GM12864 (cell line): Measurements from ENCODE around the gene ACSM3.

Source experiments
- DNase-seq: peaks from one replicate; pipeline ENCODE4 v3.0.0-alpha.2; 2011; ENCODE audit warnings: low read depth
- H3K4me3 ChIP-seq: 2 replicates; pipeline ENCODE4 v1.5.1; 2011; ENCODE audit warnings: mild to moderate bottlenecking, low read depth, low read length, control low read depth
- TF ChIP-seq, protein P1 (sequence below): IDR thresholded peaks from 2 replicates; pipeline ENCODE4 v1.5.1; 2011; ENCODE audit warnings: low read depth, mild to moderate bottlenecking, moderate library complexity, low read length, control low read depth, inconsistent platforms; ENCODE audit errors: missing control alignments

The ACSM3 gene

GRCh38 chr16:20768121-20768520 is 4.3 kb downstream of the ACSM3 start:
- H3K4me3 ChIP-seq, result no peak overlapping the region
- TF ChIP-seq, protein P1, sequence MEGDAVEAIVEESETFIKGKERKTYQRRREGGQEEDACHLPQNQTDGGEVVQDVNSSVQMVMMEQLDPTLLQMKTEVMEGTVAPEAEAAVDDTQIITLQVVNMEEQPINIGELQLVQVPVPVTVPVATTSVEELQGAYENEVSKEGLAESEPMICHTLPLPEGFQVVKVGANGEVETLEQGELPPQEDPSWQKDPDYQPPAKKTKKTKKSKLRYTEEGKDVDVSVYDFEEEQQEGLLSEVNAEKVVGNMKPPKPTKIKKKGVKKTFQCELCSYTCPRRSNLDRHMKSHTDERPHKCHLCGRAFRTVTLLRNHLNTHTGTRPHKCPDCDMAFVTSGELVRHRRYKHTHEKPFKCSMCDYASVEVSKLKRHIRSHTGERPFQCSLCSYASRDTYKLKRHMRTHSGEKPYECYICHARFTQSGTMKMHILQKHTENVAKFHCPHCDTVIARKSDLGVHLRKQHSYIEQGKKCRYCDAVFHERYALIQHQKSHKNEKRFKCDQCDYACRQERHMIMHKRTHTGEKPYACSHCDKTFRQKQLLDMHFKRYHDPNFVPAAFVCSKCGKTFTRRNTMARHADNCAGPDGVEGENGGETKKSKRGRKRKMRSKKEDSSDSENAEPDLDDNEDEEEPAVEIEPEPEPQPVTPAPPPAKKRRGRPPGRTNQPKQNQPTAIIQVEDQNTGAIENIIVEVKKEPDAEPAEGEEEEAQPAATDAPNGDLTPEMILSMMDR, result no peak
- no peak for DNase-seq

- TF ChIP-seq, protein P1, result no peak
- no peak for DNase-seq
- H3K4me3 ChIP-seq, result no peak overlapping the region
These were observed 5.0 kb downstream of the ACSM3 start for GRCh38 chr16:20768818-20769217.

DNA sequence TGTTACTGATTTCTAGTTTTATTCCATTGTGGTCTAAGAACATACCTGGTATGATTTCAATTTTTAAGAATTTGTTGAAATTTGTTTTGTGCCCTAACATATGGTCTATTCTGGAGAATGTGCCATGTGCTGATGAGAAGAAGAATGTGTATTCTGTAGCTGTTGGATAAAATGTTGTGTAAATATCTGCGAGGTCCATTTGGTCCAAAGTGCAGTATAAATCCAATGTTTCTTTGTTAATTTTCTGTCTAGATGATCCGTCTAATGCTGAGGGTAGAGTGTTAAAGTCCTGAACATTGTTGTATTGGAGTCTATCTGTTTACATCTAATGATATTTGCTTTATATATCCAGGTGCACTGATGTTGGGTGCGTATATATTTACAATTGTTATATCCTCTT is 9.9 kb downstream of the ACSM3 start:
- no peak for DNase-seq
- TF ChIP-seq, protein P1, result no peak
- no peak overlapping the region for H3K4me3 ChIP-seq

DNA sequence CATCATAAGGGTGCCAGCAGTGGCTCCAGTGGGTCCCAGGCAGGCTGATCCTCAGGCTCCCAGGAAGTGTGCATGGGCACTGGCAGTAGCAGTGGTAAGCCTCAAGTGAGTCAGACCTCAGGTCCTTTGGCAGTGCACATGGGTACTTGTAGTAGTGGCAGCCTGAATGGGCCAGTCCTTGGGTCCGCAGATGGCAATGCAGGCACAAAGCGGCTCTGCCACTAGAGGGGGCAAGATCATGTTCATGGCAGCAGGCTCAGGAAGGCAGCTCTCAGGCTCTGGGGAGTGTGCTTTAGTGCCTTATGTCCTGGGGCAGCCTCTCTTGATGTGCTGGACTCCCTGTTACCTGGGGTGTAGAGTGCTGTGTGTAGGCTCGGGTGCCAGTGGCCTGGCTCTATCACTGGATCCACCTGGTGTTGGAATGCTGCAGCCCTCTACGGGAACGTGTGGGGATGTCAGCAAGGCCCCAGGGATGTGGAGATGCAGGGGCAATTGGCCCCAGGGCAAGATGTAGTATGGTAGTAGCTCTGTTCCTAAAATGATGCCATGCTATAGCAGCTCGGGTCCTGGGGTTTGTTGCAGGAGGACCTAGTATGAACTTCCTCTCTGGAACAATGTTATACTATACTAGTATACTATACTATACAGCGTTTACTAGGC is 11.0 kb downstream of the ACSM3 start:
- no peak overlapping the region for H3K4me3 ChIP-seq
- TF ChIP-seq, protein P1, result peak; percentile 99
- peak; percentile 18 for DNase-seq

GRCh38 chr16:20781697-20782096 is 17.9 kb downstream of the ACSM3 start:
- TF ChIP-seq, protein P1, result no peak
- DNase-seq, result no peak
- H3K4me3 ChIP-seq, result no peak overlapping the region

DNA sequence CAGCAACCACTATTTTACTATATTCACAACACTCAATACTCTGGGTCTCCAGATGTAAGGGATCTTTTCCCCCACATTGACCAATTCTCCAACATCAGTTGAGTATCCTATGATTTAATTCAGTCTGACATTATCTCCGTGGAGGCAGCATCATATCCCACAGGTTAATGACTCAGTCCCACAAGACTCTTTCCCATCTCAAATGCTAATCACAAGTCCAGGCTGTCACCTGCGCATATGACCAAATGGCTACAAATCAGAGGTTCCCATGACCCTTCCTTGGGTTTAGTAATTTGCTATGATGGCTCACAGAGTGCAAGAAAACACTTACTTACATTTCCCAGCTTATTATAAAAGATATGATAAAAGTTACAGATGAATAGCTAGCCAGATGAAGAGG is 18.7 kb downstream of the ACSM3 start:
- TF ChIP-seq, protein P1, result no peak
- no peak for DNase-seq

DNA sequence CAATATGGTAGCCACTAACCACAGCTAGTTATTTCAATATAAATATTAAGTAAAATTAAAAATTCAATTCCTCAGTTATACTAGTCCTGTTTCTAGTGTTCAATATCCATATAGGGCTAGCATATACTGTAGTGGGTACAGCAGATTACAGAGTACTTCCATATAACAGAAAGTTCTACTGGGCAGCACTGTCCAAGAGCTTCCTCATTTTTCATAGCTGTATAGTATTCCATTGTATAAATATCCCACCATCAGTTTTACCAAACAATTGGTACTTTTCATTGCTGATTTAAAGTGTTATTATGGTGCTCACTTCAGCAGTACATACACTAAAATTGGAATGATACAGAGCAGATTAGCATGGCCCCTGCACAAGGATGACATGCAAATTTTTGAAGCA is 20.4 kb downstream of the ACSM3 start:
- no peak overlapping the region for H3K4me3 ChIP-seq
- TF ChIP-seq, protein P1, result no peak
- no peak for DNase-seq

More for the DNA sequence above, 18.7 kb downstream of the ACSM3 start:
- H3K4me3 ChIP-seq, result no peak overlapping the region
